Head of caudate nucleus (tissue), 42 donors: ENCODE data around the gene FXYD6.
"Not testable (repeated sequence)": the region's sequence is repeated elsewhere in the genome, so short reads cannot be mapped to it uniquely, and the experiment has no call there.

Source experiments
- DNase-seq, 42 donors: peaks; one replicate each; pipeline versions ENCODE4 v3.0.0 to v3.0.0-alpha.2; 2020 to 2021; ENCODE audit warnings: mixed read lengths in 7 of 42
- intact Hi-C: fragments of 100-400 bp; cut with DNase I; formaldehyde crosslinking; loops from one replicate; pipeline ENCODE4 v1.15.0; 2022

The FXYD6 gene, protein sequence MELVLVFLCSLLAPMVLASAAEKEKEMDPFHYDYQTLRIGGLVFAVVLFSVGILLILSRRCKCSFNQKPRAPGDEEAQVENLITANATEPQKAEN

DNA sequence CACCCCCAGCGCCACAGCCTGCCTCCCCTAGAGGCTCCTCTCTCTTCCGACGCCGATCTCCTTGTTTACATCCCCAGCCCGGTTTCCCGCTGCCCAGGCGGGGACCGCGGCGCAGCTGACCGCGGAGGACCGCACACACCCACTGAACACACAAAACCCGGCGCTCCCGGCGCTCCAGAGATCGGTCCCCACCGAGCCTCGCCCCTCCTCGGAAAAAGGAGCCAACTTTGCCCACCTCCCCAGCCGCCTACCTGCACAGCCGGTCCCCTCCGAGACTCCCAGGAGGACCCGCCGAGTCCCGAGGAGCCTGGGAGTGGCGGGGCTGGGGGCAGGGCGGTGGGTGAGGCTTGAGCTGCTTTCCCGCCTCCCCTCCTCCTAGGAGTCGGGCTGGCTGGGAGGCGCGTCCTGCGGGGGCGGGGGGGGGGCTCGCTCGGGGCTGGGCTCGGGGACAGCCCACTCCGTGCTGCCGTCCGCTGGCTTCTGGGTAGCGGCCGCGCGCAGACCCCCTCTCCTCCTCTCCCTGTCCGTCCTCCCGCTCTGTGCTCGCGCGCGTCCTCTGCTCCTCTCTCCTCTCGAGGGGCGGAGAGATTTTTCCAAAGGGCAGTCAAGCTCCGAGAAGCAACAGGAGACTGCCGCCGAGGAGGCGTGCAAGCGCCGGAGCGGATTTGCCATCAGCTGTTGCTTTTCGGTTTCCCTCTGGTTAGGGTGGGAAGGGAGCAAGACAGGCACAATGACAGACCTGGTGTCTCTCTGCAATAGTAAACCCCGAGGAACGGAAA is at the start of gene FXYD6:
TSS of gene FXYD6 (minus strand) at position 318 of the 779 bp plus-strand sequence. CDS start 33,882 bp downstream, outside the sequence.
- intact Hi-C loops = no loop called here
- DNase-seq = peak in 18 of 42 donors; percentile 27 to 66 (median 44)

DNA sequence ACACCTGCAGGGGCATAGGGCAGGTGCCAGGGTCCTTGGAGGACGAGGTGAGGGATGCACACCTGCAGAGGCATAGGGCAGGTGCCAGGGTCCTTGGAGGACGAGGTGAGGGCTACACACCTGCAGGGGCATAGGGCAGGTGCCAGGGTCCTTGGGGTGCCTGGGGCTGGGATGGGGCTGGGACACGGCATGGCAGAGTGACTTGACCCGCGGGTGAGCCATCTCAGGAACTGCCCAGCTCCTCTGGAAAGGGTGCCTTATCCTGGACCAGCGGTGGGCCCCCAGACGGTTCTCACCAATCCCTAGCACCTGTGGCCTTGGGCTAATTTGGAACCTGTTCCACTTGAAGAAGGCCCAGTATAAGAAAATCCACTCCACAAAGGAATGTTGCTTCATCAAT is 49.7 kb upstream of the FXYD6 start:
- intact Hi-C loops, DNase-seq: not testable (repeated sequence)

DNA sequence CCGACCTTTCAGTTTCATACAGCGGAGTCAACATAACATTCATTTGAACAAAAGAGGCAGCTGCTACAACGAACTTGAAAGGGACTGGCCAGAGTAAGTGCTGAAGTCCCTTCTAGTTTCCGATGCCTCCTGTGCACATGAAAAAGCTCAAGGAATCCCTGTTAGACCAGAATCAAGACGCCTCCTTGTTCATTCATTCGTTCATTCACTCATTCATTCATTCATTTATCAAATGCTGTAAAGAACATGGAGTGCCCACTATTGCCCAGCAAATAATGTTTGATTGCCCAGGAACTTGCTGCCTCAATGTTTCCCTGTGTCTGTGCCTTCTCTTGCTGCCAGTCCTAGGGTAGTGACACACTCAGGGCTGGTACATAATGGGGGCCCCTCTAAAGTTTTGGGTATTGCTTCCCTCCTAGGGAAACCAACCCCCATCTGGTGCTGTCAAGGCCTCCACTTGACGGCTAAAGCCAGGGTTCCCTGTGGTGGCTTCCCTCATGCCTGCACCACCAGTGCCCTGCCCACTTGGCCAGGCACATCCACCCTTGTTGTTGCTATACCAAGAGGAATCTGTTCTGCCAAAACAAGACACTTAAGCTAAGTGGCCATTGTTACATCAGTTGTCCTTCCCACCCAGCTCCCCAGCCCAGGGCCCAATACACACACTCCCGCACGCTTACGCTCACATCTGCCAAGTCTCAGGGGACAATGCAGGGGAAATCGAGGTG is 48.9 kb upstream of the FXYD6 start:
- no peak for DNase-seq
- intact Hi-C loops = no loop called here

DNA sequence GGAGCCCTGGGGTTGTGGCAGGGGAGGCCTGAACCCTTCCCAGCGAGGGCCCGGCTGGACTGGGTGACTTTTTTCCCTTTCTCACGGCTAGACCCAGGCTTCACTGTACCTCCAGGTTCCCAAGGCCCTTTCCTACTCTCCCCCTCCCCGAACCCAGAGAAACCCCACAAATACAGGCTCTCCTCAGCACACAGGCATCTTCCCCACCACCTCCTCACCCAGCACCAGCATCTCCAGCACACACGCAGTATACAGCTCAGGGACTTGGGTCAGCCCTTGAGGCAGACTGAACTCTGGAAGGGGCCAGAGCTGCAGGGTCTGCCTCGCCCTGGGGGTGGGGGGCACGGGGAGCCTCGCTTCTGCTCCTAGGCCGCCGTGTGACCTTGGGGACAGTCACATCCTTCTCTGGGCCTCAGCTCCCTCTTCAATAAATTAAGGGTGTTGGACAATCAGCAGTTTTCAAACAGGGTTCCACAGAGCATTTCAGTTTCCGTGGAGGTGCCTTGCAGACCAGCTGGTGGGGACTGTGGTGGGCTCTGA is 48.2 kb upstream of the FXYD6 start:
- intact Hi-C loops = no loop called here
- no peak for DNase-seq

DNA sequence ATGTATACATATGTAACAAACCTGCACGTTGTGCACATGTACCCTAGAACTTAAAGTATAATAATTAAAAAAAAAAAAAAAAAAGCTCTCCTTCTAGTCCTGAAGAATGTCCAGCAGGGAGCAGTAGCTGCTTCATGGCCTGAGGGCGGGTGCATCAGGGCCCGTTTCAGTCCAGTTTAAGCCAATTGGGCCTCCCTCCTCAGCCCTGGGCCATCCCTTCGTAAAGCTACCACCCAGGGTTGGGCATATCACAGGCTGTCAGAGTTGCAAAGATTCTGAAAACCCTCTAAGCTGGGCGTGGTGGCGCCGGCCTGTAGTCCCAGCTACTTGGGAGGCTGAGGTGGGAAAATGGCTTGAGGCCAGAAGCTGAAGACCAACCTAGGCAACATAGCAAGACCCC is 47.3 kb upstream of the FXYD6 start:
- DNase-seq = no peak

DNA sequence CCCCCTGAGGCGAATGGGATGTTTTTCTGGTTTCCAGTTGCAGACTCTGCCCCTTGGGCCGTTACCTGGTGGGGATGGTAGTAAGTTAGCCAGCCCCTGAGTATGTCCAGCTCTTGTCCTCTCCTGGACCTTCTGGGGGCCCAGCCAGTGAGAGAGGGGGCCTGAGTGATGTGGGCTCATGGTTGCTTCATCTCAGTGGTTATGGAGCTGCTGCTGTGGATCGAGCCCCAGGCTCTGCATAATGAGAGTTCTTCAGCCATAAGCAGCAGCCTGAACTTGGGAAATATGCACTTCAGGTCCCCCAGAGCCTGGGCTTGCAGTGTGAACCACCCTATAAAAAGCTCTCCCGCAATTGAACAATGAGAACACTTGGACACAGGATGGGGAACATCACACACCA is 46.8 kb upstream of the FXYD6 start:
- DNase-seq = no peak
- intact Hi-C loops = no loop called here

More for the DNA sequence above, 47.3 kb upstream of the FXYD6 start:
- intact Hi-C loops = no loop called here

DNA sequence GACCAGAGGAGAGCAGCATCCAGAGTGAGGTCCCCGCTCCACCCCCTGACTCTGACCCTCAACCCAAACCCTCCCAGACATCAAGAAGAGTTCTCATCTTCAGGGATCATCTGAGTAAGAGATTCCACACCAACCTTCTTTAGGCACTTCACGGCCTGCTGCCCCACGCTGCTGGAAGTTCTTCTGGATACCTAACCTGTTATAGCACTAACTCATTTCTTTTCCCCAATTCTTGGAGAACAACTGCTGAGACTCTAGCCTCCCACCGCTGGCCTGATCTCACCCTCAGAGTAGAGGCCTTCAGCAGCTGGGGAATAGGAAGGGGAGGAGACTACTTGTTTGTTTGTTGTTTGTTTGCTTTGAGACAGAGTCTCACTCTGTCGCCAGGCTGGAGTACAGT is 45.4 kb upstream of the FXYD6 start:
- no peak for DNase-seq
- intact Hi-C loops = no loop called here

DNA sequence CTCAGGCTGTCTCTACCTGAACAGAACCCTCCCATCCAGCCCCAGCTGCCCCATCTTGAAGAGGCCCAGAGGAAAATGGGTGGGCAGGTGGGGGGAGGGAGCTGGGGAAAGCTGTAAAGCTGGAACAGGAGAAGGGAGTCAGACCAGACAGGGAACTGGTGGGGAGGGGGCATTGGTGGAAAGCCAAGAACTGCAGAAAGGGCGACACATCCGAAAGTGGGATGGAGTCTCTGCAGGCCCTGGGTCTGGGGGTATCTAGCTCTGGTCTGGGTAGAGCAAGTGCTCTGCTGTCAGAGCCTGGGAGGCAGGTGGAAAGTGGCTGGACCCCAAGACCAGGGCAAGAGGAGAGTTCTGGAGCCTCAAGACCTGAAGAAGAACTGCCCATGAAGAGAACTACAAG is 45.0 kb upstream of the FXYD6 start:
- no peak for DNase-seq
- intact Hi-C loops = no loop called here

DNA sequence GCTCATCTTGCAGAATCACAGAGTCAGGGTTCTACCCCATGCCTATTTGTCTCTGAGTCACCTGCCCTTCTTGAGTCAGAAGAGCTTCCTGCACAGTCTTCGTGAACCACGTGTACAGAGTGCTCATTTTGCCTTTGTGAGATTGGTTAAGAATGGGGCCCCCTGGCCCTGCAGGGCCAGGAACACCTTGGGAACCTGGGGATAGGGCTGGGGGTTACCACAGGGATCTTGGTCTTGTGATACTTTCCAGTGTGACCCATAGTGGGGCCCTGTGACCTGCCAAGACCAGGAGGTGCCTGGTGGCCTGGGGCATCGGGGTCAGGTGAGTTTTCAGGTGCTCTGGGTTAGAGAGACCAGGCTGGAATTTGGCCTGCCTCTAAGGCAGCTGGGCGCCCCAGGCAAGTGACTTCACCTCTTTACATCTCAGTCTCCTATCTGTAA is 43.3 kb upstream of the FXYD6 start:
- intact Hi-C loops = no loop called here

DNA sequence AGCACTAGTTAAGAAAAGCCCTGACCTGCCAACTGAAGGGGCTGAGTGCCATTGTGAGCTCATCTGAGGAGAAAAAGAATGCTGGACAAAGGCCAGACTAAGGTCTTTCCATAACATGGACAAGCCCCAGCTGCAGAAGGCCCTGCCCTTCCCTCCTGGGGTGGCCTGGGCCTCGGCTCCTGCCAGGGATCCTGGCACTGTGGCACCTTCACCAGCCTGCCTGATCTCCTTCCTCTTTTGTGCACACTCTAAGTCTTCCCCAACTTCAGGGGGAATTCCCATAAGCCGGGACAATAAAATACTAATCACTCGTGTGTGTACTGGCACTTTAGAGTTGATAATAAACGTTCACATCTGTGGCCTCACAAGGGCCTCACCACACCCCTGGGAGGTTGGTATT is 42.9 kb upstream of the FXYD6 start:
- intact Hi-C loops = no loop called here
- DNase-seq = no peak

More for the DNA sequence above, 43.3 kb upstream of the FXYD6 start:
- DNase-seq = no peak

DNA sequence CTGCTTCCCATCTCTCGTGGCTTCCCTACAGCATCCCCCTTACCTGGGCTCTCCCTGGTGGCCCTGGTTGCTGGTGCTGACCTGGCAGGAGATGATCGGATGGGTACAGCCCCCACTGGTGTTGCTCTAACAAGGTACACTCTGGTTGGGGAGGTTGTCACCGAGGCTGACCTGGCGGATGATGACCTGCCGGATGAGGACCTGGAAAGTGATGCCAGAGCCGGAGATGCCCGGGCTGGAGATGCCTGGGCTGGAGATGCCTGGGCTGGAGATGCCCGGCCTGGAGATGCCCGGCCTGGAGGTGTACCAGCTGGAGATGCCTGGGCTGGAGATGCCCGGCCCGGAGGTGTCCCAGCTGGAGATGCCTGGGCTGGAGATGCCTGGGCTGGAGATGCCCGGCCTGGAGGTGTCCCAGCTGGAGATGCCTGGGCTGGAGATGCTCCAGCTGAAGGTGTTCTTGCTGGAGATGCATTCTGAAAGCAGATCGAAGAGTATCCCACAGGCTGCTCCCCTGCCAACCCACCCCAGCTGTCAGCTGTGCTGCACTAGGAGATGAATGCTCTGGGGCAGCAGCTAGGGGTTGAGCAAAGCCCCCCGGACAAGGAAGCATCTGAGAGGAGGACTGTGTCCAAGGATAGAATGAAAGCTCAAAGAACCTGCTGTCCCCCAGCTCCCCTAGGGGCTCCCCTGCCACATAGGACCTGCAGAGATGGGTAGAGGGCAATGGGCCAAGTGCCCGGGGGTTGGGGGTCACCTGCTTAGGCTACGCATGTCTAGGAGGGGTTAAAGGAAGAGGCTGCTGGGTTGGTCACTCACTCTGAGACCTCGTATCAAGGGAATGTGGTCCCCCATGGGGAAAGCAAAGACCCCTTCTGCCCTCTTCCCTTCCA is 42.2 kb upstream of the FXYD6 start:
- peak in 3 of 42 donors; percentile 16 to 23 (median 22) for DNase-seq
- intact Hi-C loops = no loop called here

DNA sequence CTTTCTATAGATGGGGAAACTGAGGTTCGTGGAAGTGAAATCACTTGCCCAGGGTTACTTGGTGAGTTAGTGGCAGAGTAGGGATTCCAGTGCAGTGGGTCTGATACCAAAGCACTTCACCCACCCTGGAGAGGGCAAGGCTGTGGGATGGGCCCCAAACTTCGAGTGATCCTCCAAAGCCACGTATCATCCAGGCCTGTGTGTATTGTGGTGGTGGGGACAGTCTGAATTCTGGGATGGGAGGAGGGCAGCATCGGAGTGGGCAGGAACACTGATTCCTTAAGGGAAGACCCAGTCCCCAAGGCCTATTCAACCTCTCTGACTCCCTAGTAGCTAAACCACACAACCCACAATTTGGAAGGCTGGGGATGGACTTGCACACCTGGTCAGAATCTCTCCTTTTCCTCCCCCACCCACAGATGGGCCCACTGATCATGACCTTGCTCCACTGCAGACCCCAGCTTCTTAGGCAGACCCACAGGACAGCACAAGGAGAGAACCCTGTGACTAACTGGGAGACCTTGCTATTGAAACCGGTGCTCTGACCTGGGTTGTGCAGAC is 41.2 kb upstream of the FXYD6 start:
- peak in 3 of 42 donors; percentile 2 to 16 (median 2) for DNase-seq
- intact Hi-C loops = no loop called here

DNA sequence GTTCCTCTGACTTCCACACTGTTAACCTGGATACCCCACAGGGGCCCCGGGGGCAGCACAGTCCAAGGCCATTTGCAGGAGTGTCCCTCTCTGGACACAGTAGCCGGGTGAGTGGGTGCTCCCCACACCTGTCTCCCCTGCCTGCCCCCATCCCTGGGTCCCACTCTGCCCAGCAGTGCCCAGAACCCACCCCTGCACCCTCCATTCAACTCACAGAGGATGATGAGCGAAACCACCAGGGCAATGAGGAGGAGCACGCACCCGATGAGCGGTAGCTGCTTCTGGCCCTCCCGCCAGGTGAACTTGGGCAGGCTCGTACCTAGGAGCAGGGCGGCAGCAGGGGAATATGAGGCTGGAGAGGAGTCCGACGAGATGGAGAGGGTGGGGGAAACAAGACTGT is 40.5 kb upstream of the FXYD6 start:
- intact Hi-C loops = no loop called here
- DNase-seq = peak in 2 of 42 donors; percentile 16 to 21

DNA sequence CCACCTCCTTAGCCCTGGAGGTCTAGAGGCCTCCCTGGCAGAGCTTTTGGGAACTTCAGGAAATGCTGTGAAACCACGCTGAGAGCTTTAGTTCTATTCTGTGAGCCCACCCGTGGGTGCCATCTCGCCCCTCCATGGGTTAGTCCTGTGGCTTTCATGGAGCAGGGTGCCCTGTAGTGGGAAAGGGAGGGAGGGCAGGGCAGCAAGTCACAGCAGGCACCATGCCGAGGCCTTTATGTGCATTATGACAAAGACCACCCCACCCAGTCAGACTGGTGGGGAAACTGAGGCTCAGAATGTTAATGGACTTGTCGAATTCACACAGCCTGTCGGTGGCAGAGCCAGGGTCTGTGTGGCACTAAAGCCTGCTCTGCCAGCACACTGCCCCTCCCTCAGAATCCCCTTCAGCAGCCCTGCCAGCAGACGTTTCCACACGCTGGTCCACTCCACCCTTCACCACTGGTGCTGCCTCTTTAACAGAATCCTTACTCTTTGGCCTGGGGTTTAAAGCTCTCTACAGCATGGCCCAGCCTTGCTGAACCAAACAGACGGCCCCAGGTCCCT is 39.3 kb upstream of the FXYD6 start:
- peak in 6 of 42 donors; percentile 1 to 22 (median 8) for DNase-seq

DNA sequence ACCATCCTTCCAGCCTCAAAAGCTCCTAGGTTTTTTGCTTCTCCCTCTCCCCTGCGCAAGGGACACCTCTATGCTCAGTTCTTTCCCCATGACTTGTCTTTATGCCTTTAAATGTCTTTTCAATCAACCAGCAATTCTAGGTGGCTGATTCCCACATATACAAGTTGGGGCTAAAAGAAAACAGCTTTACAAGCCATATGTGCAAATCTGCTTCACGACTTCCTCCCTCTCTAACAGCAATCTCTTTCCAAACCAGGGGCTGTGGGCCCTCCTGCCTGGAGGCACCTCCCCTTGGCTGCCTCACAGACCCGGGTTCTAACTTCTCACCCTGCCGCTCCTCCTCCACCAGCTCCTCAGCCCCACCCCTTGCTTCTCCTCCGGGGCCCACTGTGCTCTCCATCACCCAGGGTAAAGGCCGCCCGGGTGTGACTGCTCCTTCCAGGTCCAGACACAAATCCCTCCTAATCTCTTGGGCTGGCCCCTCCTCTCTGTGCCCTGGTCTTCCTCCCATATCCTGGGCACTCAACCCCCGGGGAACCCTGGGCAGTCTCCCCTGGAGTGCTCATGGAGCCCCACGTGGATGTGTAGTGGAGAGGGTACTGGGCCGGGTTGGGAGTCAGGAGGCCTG is 38.6 kb upstream of the FXYD6 start:
- intact Hi-C loops = no loop called here
- DNase-seq = peak in 3 of 42 donors; percentile 7 to 25 (median 16)

More for the DNA sequence above, 39.3 kb upstream of the FXYD6 start:
- intact Hi-C loops = no loop called here

DNA sequence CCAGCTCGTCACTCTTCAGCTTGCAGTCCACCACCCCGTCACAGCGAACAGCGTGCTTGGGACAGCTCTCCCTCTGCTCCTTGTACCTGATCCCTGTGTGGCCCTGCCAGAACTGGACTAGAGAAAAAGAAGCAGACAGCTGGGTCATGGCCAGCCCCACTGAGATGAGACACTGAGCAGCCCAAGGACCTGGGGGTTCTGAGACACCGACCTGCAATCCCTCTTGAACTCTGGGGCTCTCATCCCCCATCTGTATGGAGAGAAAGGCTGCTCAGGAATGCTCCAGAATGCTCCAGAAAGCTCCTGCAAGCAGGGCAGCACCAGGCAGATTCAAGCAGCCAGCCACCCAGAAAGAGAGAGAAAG is 37.9 kb upstream of the FXYD6 start:
- intact Hi-C loops = no loop called here

DNA sequence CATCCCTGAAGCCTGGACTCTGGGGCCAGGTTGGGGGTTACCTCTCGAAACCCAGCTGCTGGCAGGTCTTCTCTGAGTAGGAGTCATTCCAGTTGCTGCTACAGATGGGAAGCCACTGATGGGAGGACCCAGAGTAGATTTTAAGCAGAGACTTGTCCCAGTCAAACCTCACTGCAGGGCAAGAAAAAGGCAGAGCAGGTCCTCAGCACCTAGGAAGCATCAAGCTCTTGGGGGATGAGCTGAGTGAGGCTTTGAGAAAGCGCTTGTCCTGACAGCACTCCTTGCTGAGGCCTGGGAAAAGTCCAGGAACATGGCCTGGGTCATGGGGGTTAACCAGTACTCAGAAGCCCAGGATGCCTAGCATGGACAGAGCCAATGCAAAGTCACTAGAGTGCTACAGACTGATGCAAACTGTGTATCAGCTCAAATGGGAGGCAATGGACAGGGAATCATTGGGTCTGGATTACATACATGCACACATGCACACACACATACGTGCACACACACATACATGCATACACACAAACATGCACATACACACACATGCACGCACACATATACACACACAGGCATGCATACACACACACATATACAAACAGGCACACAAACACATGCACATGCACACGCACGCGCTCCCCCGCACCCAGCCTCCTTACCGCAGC is 37.4 kb upstream of the FXYD6 start:
- DNase-seq = peak in 3 of 42 donors; percentile 2 to 18 (median 5)
- intact Hi-C loops = no loop called here

More for the DNA sequence above, 37.9 kb upstream of the FXYD6 start:
- DNase-seq = peak in 4 of 42 donors; percentile 7 to 26 (median 12)
